Measurements from ENCODE around the gene UCKL1. TPM values are rescaled to one million over a fixed set of nuclear protein-coding genes. Genes with fewer than 3 reads are reported as not detected.

Gene UCKL1
- total RNA-seq, 1 donor from 2014 or later = 49.7 TPM

GRCh38 chr20:63940472-63941266 is 15.5 kb downstream of the UCKL1 start:
- no peak for TF ChIP-seq CTCF (conservative IDR thresholded peaks at IDR 0.05)
- Mint-ChIP-seq H3K4me1 (ENCODE audit: unreplicated experiment) (no peaks in the 10 kb centered on the region), H3K9me3 (no peaks in the 10 kb centered on the region), H3K27ac (no peak overlapping the region), H3K36me3 (peaks cover 9% of the 10 kb centered on the region), H3K27me3 (no peaks in the 10 kb centered on the region), H3K4me3 (no peak overlapping the region)
- no peak for DNase-seq (ENCODE audit: extremely low spot score, unreplicated experiment)

GRCh38 chr20:63940071-63940471 is 16.1 kb downstream of the UCKL1 start:
- Mint-ChIP-seq H3K36me3 (peaks cover 10% of the 10 kb centered on the region), H3K27ac (no peak overlapping the region), H3K4me1 (ENCODE audit: unreplicated experiment) (no peaks in the 10 kb centered on the region), H3K4me3 (no peak overlapping the region), H3K9me3 (no peaks in the 10 kb centered on the region), H3K27me3 (no peaks in the 10 kb centered on the region)
- TF ChIP-seq CTCF (conservative IDR thresholded peaks at IDR 0.05) = no peak
- no peak for DNase-seq (ENCODE audit: extremely low spot score, unreplicated experiment)

GRCh38 chr20:63939061-63939935 is 16.9 kb downstream of the UCKL1 start:
- no peak for DNase-seq (ENCODE audit: extremely low spot score, unreplicated experiment)

GRCh38 chr20:63937596-63937995 is 18.6 kb downstream of the UCKL1 start:
- Mint-ChIP-seq H3K4me1 (ENCODE audit: unreplicated experiment) (no peaks in the 10 kb centered on the region), H3K27ac (no peak overlapping the region), H3K4me3 (no peak overlapping the region), H3K9me3 (no peaks in the 10 kb centered on the region), H3K27me3 (no peaks in the 10 kb centered on the region), H3K36me3 (peaks cover 14% of the 10 kb centered on the region)
- TF ChIP-seq CTCF (conservative IDR thresholded peaks at IDR 0.05) = no peak
- DNase-seq (ENCODE audit: extremely low spot score, unreplicated experiment) = no peak

More at GRCh38 chr20:63939061-63939935, 16.9 kb downstream of the UCKL1 start:
- no peaks in the 10 kb centered on the region for H3K27me3 Mint-ChIP-seq
- peaks cover 14% of the 10 kb centered on the region for H3K36me3 Mint-ChIP-seq
- H3K27ac Mint-ChIP-seq = no peak overlapping the region
- no peak for TF ChIP-seq CTCF (conservative IDR thresholded peaks at IDR 0.05)
- no peaks in the 10 kb centered on the region for H3K9me3 Mint-ChIP-seq
- H3K4me3 Mint-ChIP-seq = no peak overlapping the region
- H3K4me1 Mint-ChIP-seq (ENCODE audit: unreplicated experiment) = no peaks in the 10 kb centered on the region

GRCh38 chr20:63935447-63935846 is 20.8 kb downstream of the UCKL1 start:
- no peak overlapping the region for H3K27ac Mint-ChIP-seq
- H3K27me3 Mint-ChIP-seq = no peaks in the 10 kb centered on the region
- no peaks in the 10 kb centered on the region for H3K4me1 Mint-ChIP-seq (ENCODE audit: unreplicated experiment)
- TF ChIP-seq CTCF (conservative IDR thresholded peaks at IDR 0.05) = no peak
- no peak for DNase-seq (ENCODE audit: extremely low spot score, unreplicated experiment)
- peaks cover 27% of the 10 kb centered on the region for H3K36me3 Mint-ChIP-seq
- H3K4me3 Mint-ChIP-seq = no peak overlapping the region
- no peaks in the 10 kb centered on the region for H3K9me3 Mint-ChIP-seq

Data from type B pancreatic cell (in vitro differentiated cells).